Measurements from ENCODE around the gene TSKS. TPM values are rescaled to one million over a fixed set of nuclear protein-coding genes. Genes with fewer than 3 reads are reported as not detected.

The TSKS gene
- total and polyA plus RNA-seq, 3 donors from 2014 or later, result 65.3 to 137 (median 101) TPM

DNA sequence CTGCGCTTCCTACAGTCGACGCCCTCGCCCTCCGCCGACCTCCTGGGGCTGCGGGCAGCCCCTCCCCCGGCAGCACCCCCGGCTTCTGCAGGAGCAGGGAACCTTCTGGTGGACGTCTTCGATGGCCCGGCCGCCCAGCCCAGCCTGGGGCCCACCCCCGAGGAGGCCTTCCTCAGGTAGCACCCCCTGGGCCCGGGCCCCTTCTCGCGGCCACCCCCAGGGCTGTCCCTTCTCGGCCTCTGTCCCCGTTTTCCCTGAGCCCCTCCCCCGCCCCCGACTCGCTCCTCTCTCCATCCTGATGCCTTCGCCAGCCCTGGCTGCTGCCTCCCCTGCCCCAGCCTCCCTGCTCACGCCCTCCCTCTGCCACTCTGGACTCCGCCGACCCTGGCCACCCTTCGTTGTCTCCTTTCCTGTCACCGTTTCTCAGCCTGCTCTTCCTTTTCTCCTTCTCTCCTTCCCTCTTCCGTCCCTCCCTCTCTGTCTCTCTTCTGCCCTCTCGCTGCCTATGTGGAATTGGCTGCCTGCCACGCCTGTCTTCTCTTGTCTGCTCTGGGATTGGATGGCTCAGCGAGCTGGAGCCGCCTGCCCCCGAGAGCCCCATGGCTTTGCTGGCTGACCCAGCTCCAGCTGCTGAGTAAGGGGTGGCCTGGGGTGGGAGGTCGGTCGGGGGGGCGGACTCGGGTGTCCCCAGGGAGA, 39.0 kb upstream of the TSKS start:
- H3K4me3 ChIP-seq, result peak overlapping the region; percentile 41 to 48
- peaks cover 18% of the 10 kb centered on the region for H3K4me1 ChIP-seq
- no peaks in the 10 kb centered on the region for H3K9me3 ChIP-seq
- peak overlapping the region; percentile 75 to 77 for H3K27ac ChIP-seq
- H3K27me3 ChIP-seq, result no peaks in the 10 kb centered on the region
- intact Hi-C loops (cut with DNase I; ENCODE audit: low total_unique reads), result no loop called here
- DNase-seq, result peak; percentile 97
- TF ChIP-seq, protein P1, sequence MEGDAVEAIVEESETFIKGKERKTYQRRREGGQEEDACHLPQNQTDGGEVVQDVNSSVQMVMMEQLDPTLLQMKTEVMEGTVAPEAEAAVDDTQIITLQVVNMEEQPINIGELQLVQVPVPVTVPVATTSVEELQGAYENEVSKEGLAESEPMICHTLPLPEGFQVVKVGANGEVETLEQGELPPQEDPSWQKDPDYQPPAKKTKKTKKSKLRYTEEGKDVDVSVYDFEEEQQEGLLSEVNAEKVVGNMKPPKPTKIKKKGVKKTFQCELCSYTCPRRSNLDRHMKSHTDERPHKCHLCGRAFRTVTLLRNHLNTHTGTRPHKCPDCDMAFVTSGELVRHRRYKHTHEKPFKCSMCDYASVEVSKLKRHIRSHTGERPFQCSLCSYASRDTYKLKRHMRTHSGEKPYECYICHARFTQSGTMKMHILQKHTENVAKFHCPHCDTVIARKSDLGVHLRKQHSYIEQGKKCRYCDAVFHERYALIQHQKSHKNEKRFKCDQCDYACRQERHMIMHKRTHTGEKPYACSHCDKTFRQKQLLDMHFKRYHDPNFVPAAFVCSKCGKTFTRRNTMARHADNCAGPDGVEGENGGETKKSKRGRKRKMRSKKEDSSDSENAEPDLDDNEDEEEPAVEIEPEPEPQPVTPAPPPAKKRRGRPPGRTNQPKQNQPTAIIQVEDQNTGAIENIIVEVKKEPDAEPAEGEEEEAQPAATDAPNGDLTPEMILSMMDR (IDR thresholded peaks at IDR 0.05), result peak; percentile 22 to 42 (median 38)
- TF ChIP-seq POLR2A (IDR thresholded peaks at IDR 0.05), result no peak
- no peaks in the 10 kb centered on the region for H3K36me3 ChIP-seq (ENCODE audit: low read depth, missing control alignments)
- 19 to 21% methylated on average over 21 to 38 of the region's 38 CpGs for WGBS, 2 donors

DNA sequence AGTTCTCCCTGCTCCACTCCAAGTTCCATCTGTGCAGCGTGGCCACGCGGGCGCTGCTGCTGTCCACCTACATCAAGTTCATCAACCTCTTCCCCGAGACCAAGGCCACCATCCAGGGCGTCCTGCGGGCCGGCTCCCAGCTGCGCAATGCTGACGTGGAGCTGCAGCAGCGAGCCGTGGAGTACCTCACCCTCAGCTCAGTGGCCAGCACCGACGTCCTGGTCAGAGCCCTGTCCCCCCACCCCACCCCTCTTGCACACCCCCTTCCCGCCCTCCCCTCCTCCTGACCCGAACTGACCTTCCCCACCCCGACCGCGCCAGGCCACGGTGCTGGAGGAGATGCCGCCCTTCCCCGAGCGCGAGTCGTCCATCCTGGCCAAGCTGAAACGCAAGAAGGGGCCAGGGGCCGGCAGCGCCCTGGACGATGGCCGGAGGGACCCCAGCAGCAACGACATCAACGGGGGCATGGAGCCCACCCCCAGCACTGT, 38.3 kb upstream of the TSKS start:
- no peaks in the 10 kb centered on the region for H3K9me3 ChIP-seq
- H3K4me1 ChIP-seq, result peaks cover 18% of the 10 kb centered on the region
- peak overlapping the region; percentile 75 to 77 for H3K27ac ChIP-seq
- TF ChIP-seq, protein P1 (IDR thresholded peaks at IDR 0.05), result no peak
- no peak for TF ChIP-seq POLR2A (IDR thresholded peaks at IDR 0.05)
- 24 to 35% methylated on average over 6 to 30 of the region's 32 CpGs for WGBS, 2 donors
- peak overlapping the region; percentile 41 to 48 for H3K4me3 ChIP-seq
- no peaks in the 10 kb centered on the region for H3K36me3 ChIP-seq (ENCODE audit: low read depth, missing control alignments)
- intact Hi-C loops (cut with DNase I; ENCODE audit: low total_unique reads), result no loop called here
- DNase-seq, result no peak
- no peaks in the 10 kb centered on the region for H3K27me3 ChIP-seq

DNA sequence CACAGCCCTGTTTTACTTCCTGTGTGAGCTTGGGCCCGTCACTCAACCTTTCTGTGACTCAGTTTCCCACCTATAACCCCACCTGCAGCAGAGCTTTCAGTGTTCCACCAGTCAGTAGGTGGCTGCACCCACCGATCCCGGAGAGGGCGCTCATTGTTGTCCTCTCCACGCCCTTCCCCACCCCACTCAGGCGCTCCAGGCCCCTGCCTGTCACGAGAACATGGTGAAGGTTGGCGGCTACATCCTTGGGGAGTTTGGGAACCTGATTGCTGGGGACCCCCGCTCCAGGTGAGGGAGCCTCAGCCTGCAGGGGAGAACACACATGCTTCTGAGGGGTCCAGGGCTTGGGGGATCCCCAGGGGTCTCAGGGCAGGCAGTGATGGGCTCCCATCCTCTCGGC, 37.7 kb upstream of the TSKS start:
- no peaks in the 10 kb centered on the region for H3K27me3 ChIP-seq
- DNase-seq, result no peak
- no peaks in the 10 kb centered on the region for H3K36me3 ChIP-seq (ENCODE audit: low read depth, missing control alignments)
- H3K4me3 ChIP-seq, result no peak overlapping the region
- intact Hi-C loops (cut with DNase I; ENCODE audit: low total_unique reads), result no loop called here
- H3K4me1 ChIP-seq, result peaks cover 18% of the 10 kb centered on the region
- H3K9me3 ChIP-seq, result no peaks in the 10 kb centered on the region
- TF ChIP-seq, protein P1 (IDR thresholded peaks at IDR 0.05), result no peak
- no peak for TF ChIP-seq POLR2A (IDR thresholded peaks at IDR 0.05)
- peak overlapping the region; percentile 75 to 77 for H3K27ac ChIP-seq
- 92% methylated on average over 9 to 10 of the region's 10 CpGs for WGBS, 2 donors

DNA sequence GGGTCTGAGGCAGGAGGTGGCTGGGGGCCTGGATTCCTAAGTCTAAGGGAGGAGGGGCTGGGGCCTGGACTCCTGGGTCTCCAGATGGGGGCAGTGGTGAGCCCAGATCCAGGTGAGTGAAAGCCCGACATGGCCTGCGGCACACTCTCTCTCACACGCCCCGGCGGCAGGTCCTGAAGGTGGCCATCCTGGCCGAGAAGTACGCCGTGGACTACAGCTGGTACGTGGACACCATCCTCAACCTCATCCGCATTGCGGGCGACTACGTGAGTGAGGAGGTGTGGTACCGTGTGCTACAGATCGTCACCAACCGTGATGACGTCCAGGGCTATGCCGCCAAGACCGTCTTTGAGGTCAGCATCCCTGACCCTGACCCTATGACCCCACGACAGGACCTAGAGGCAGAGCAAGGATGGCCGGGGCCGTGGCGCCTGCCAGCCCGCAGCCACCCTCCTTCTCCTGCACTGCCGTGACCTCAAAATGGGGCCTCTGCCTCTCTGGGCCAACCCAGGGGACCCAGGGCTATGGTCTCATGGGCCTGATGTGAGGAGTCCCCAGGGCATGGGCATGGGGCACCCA, 36.8 kb upstream of the TSKS start:
- Histone ChIP-seq H3K9me3 (no peaks in the 10 kb centered on the region), H3K27ac (no peak overlapping the region), H3K36me3 (ENCODE audit: low read depth, missing control alignments) (no peaks in the 10 kb centered on the region), H3K27me3 (no peaks in the 10 kb centered on the region), H3K4me3 (no peak overlapping the region), H3K4me1 (peaks cover 18% of the 10 kb centered on the region)
- TF ChIP-seq, protein P1 (IDR thresholded peaks at IDR 0.05), result no peak
- TF ChIP-seq POLR2A (IDR thresholded peaks at IDR 0.05), result no peak
- intact Hi-C loops (cut with DNase I; ENCODE audit: low total_unique reads), result no loop called here
- no peak for DNase-seq
- WGBS, 2 donors, result 93 to 95% methylated on average over 7 to 25 of the region's 25 CpGs

Measured in testis (tissue), 3 donors.